H1 (cell line): Measurements from ENCODE around the gene RNASEH2A. TPM values are rescaled to one million over a fixed set of nuclear protein-coding genes. Genes with fewer than 3 reads are reported as not detected.

Source experiments
- CTCF ChIA-PET: fragments of 300-600 bp; sonication (Branson Sonifier 250); formaldehyde crosslinking; loops from one replicate; lab custom pipeline; 2021; ENCODE audit not compliant: partially characterized antibody; lab: Charles Lee
- POLR2A ChIA-PET: fragments of 300-600 bp; sonication (Branson Sonifier 250); formaldehyde crosslinking; loops from one replicate; lab custom pipeline; 2021; ENCODE audit warnings: inconsistent platforms; ENCODE audit not compliant: partially characterized antibody; lab: Charles Lee
- DNase-seq, 2 experiments: peaks; one replicate each; pipeline versions ENCODE4 v3.0.0 to v3.0.0-alpha.2; 2010 to 2022; ENCODE audit warnings: low spot score in 2 of 2, low read depth in 1 of 2, mixed read lengths in 1 of 2
- FAIRE-seq: peaks from 2 replicates; lab custom pipeline; 2011; peaks lifted over from hg19 to GRCh38; lab: Jason Lieb, UNC
- H2AFZ ChIP-seq: 2 replicates; pipeline ENCODE4 v1.8.1; 2012; ENCODE audit warnings: low read length, inconsistent platforms
- H2AK5ac ChIP-seq: 2 replicates; pipeline ENCODE4 v1.6.1; 2013; ENCODE audit warnings: low read depth, low read length
- H2BK120ac ChIP-seq: replicated peaks from 2 replicates; pipeline ENCODE3; 2013; ENCODE audit warnings: low read depth, low read length, inconsistent platforms
- H2BK12ac ChIP-seq: 2 replicates; pipeline ENCODE4 v1.6.1; 2013; ENCODE audit warnings: low read depth, low read length
- H2BK15ac ChIP-seq: 2 replicates; pipeline ENCODE4 v1.6.1; 2013; ENCODE audit warnings: low read length
- H2BK20ac ChIP-seq: 2 replicates; pipeline ENCODE4 v1.6.1; 2013; ENCODE audit warnings: low read length
- H2BK5ac ChIP-seq: 2 replicates; pipeline ENCODE4 v1.6.1; 2013; ENCODE audit warnings: low read depth, low read length
- H3K14ac ChIP-seq: 2 replicates; pipeline ENCODE4 v1.6.1; 2013; ENCODE audit warnings: inconsistent platforms; ENCODE audit not compliant: insufficient read length
- H3K18ac ChIP-seq: 2 replicates; pipeline ENCODE4 v1.6.1; 2013; ENCODE audit warnings: low read length; ENCODE audit errors: extremely low read depth
- H3K23ac ChIP-seq: 2 replicates; pipeline ENCODE4 v1.6.1; 2013; ENCODE audit warnings: inconsistent platforms; ENCODE audit not compliant: insufficient read length
- H3K23me2 ChIP-seq: 2 replicates; pipeline ENCODE4 v1.6.1; 2013; ENCODE audit warnings: low read depth, low read length
- H3K27ac ChIP-seq: 2 replicates; pipeline ENCODE4 v1.6.1; 2011; ENCODE audit warnings: low read depth, low read length, inconsistent platforms
- H3K27me3 ChIP-seq, 4 experiments: replicated peaks in 1 of 4; 1 replicate in 1 of 4; 2 replicates in 3 of 4; pipeline versions ENCODE4 v1.6.1 to v1.8.1; 2011 to 2013; ENCODE audit warnings: low read length in 3 of 4, mild to moderate bottlenecking in 3 of 4, inconsistent platforms in 2 of 4, mixed read lengths in 2 of 4, moderate library complexity in 1 of 4; ENCODE audit not compliant: control insufficient read depth in 3 of 4, insufficient read depth in 3 of 4; ENCODE audit errors: extremely low read depth in 1 of 4
- H3K36me3 ChIP-seq, 4 experiments: 2 replicates each; pipeline versions ENCODE4 v1.6.1 to v1.8.1; 2011 to 2013; ENCODE audit warnings: mild to moderate bottlenecking in 4 of 4, low read length in 3 of 4, moderate library complexity in 2 of 4, control low read depth in 1 of 4, inconsistent platforms in 1 of 4; ENCODE audit not compliant: insufficient read depth in 4 of 4, control insufficient read depth in 2 of 4
- H3K4ac ChIP-seq: replicated peaks from 2 replicates; pipeline ENCODE3; 2013; ENCODE audit warnings: low read length, low read depth, mixed read lengths, inconsistent platforms; ENCODE audit not compliant: insufficient read length
- H3K4me1 ChIP-seq, 4 experiments: replicated peaks in 1 of 4; 1 replicate in 1 of 4; 2 replicates in 3 of 4; pipeline versions ENCODE4 v1.6.1 to v1.8.1; 2011 to 2013; ENCODE audit warnings: low read length in 3 of 4, inconsistent platforms in 2 of 4, mixed read lengths in 1 of 4; ENCODE audit not compliant: insufficient read depth in 4 of 4, control insufficient read depth in 3 of 4
- H3K4me2 ChIP-seq, 2 experiments: 2 replicates each; pipeline versions ENCODE4 v1.6.1 to v1.8.1; 2011 to 2013; ENCODE audit warnings: low read depth in 2 of 2, low read length in 2 of 2, control low read depth in 1 of 2, inconsistent platforms in 1 of 2, mild to moderate bottlenecking in 1 of 2; ENCODE audit not compliant: insufficient read depth in 1 of 2
- H3K4me3 ChIP-seq, 4 experiments: fragments of 200-600, 300-600 bp in 1 of 4; sonication (generic), shearing (Covaris generic), sonication (Bioruptor Twin) in 1 of 4; 2 replicates each; pipeline versions ENCODE4 v1.5.1 to v1.8.1; 2011 to 2016; ENCODE audit warnings: low read length in 4 of 4, low read depth in 3 of 4, control low read depth in 2 of 4, inconsistent platforms in 2 of 4, mild to moderate bottlenecking in 2 of 4, mixed read lengths in 1 of 4, moderate library complexity in 1 of 4; ENCODE audit not compliant: insufficient read depth in 2 of 4; ENCODE audit errors: extremely low read depth in 1 of 4
- H3K56ac ChIP-seq: replicated peaks from 2 replicates; pipeline ENCODE3; 2013; ENCODE audit warnings: low read depth, mild to moderate bottlenecking, mixed read lengths, low read length, inconsistent platforms; ENCODE audit not compliant: insufficient read length
- H3K79me1 ChIP-seq: 2 replicates; pipeline ENCODE4 v1.6.1; 2013; ENCODE audit warnings: low read depth, low read length, control low read depth
- H3K79me2 ChIP-seq, 2 experiments: 2 replicates each; pipeline versions ENCODE4 v1.6.1 to v1.8.1; 2012 to 2013; ENCODE audit warnings: low read length in 2 of 2, mild to moderate bottlenecking in 2 of 2, inconsistent platforms in 1 of 2; ENCODE audit not compliant: insufficient read depth in 2 of 2, control insufficient read depth in 1 of 2
- H3K9ac ChIP-seq, 4 experiments: replicated peaks in 1 of 4; 1 replicate in 1 of 4; 2 replicates in 3 of 4; pipeline versions ENCODE4 v1.6.1 to v1.8.1; 2011 to 2013; ENCODE audit warnings: low read depth in 3 of 4, low read length in 3 of 4, control low read depth in 2 of 4, mild to moderate bottlenecking in 2 of 4, moderate library complexity in 2 of 4, inconsistent platforms in 1 of 4; ENCODE audit errors: extremely low read depth in 1 of 4
- H3K9me3 ChIP-seq, 2 experiments: 2 replicates each; pipeline versions ENCODE4 v1.6.1 to v1.8.1; 2012 to 2013; ENCODE audit warnings: mild to moderate bottlenecking in 2 of 2, moderate library complexity in 2 of 2, control low read depth in 1 of 2, inconsistent platforms in 1 of 2, low read depth in 1 of 2, low read length in 1 of 2, mixed read lengths in 1 of 2; ENCODE audit not compliant: insufficient read depth in 2 of 2
- H4K20me1 ChIP-seq, 2 experiments: replicated peaks in 1 of 2; 2 replicates each; pipeline versions ENCODE3 to v1.8.1; 2011 to 2013; ENCODE audit warnings: inconsistent platforms in 2 of 2, low read length in 2 of 2, mild to moderate bottlenecking in 1 of 2; ENCODE audit not compliant: insufficient read depth in 2 of 2, control insufficient read depth in 1 of 2
- H4K5ac ChIP-seq: 2 replicates; pipeline ENCODE4 v1.6.1; 2013; ENCODE audit warnings: low read length, low read depth, mixed read lengths, inconsistent platforms; ENCODE audit not compliant: insufficient read length
- H4K8ac ChIP-seq: 2 replicates; pipeline ENCODE4 v1.8.0; 2013; ENCODE audit warnings: mild to moderate bottlenecking, moderate library complexity, low read length, inconsistent platforms; ENCODE audit not compliant: insufficient read depth; ENCODE audit errors: extremely low read depth
- H4K91ac ChIP-seq: replicated peaks from 2 replicates; pipeline ENCODE3; 2013; ENCODE audit warnings: low read length, mixed read lengths, inconsistent platforms; ENCODE audit not compliant: insufficient read length
- CHD1 ChIP-seq: IDR thresholded peaks from 2 replicates; pipeline ENCODE4 v1.6.1; 2012; ENCODE audit warnings: low read depth, low read length, improper control_type of control experiment
- CREB1 ChIP-seq: IDR thresholded peaks from 2 replicates; pipeline ENCODE4 v1.6.1; 2012; ENCODE audit warnings: inconsistent platforms
- CTBP2 ChIP-seq: IDR thresholded peaks from 2 replicates; pipeline ENCODE4 v1.7.0; 2011; ENCODE audit warnings: borderline replicate concordance, mild to moderate bottlenecking, moderate library complexity, mixed read lengths, low read length; ENCODE audit not compliant: insufficient read depth, insufficient read length
- HDAC2 ChIP-seq, 2 experiments: fragments of 300-600 bp in 1 of 2; sonication (generic) in 1 of 2; IDR thresholded peaks; 2 replicates each; pipeline ENCODE4 v1.6.1; 2011 to 2012; ENCODE audit warnings: low read depth in 2 of 2, low read length in 2 of 2, mild to moderate bottlenecking in 2 of 2, moderate library complexity in 2 of 2, borderline replicate concordance in 1 of 2, inconsistent platforms in 1 of 2
- POLR2AphosphoS5 ChIP-seq: IDR thresholded peaks from 2 replicates; pipeline ENCODE4 v1.6.1; 2011; ENCODE audit warnings: low read depth, low read length
- RXRA ChIP-seq: IDR thresholded peaks from 2 replicates; pipeline ENCODE4 v1.6.1; 2011; ENCODE audit warnings: low read depth, mild to moderate bottlenecking, low read length, moderate library complexity; ENCODE audit not compliant: insufficient read depth
- SP1 ChIP-seq: IDR thresholded peaks from 2 replicates; pipeline ENCODE4 v1.6.1; 2011; ENCODE audit warnings: low read depth, low read length
- YY1 ChIP-seq: IDR thresholded peaks from 2 replicates; pipeline ENCODE4 v1.6.1; 2011; ENCODE audit warnings: low read depth, mild to moderate bottlenecking, low read length
- ZNF274 ChIP-seq: IDR thresholded peaks from 2 replicates; pipeline ENCODE4 v1.7.0; 2012; ENCODE audit warnings: low read length, borderline replicate concordance; ENCODE audit errors: extremely low read depth
- WGBS, 2 experiments: shearing (Covaris generic) in 1 of 2; methylation state at CpG; one replicate each; pipeline versions ENCODE4 v1.1.6 to v1.1.7; 2013 to 2015; ENCODE audit warnings: low lambda C conversion rate in 2 of 2, mixed read lengths in 2 of 2, inconsistent platforms in 1 of 2, low coverage in 1 of 2, missing lambda C conversion rate in 1 of 2; ENCODE audit not compliant: insufficient replicate concordance in 2 of 2, insufficient coverage in 1 of 2, insufficient read length in 1 of 2; ENCODE audit errors: extremely low coverage in 1 of 2, missing lambda C conversion rate in 1 of 2; 5-methylcytosine and 5-hydroxymethylcytosine counted together
- polyA plus RNA-seq, 7 experiments: library from polyadenylated mRNA; depleted of rRNA in 3 of 7; stranded (reverse) in 5 of 7; unstranded in 2 of 7; fragments of >200 nt in 5 of 7; fragments of 200-250 nt in 2 of 7; gene quantifications; 1 replicate in 5 of 7; 2 replicates in 1 of 7; 4 replicates in 1 of 7; pipeline versions ENCODE4 v1.2.1 to v1.2.3, GENCODE V29; 2011 to 2013; ENCODE audit warnings: missing spikeins in 2 of 7, mixed read lengths in 2 of 7
- total RNA-seq: library from RNA; stranded (reverse); fragmentation: NEBNext Ultra II Directional; extraction: Animal tissue kit (Norgen Biotek cat#: 25700); gene quantifications from 2 replicates; pipeline ENCODE4 v1.2.1, GENCODE V29; 2021

The RNASEH2A gene
- total and polyA plus RNA-seq, 2 of the 8 experiments (the other 6 are each of a cell fraction or from before 2014, with no cell fraction given), result 67.5 to 120 TPM

GRCh38 chr19:12836529-12836863 is 30.1 kb downstream of the RNASEH2A start:
- ChIA-PET CTCF (interaction anchor here (1.2 to 1.5 kb wide), 4 partner anchors 8 to 50 kb away, joined by 3 to 18 read pairs (median 8); partner anchors contain the start of gene KLF1), POLR2A (interaction anchor here (1.0 to 1.4 kb wide), 3 partner anchors 9 to 101 kb away, joined by 4 read pairs; no protein-coding TSS in a partner anchor)
- no peak overlapping the region for H3K23ac ChIP-seq
- H3K79me2 ChIP-seq, result no peaks in the 10 kb centered on the region
- DNase-seq (no peak), FAIRE-seq (no peak)
- no peak overlapping the region for H2BK20ac ChIP-seq
- H3K4ac ChIP-seq, result no peak overlapping the region
- H3K27me3 ChIP-seq, result peaks cover 0 to 13% (median 9%) of the 10 kb centered on the region in 4 experiments; a peak in 5 of 7 replicates
- H4K20me1 ChIP-seq, result peaks cover 0 to 20% of the 10 kb centered on the region in 2 experiments
- WGBS, 2 experiments, result 21% methylated on average over 6 of the region's 6 CpGs; no CpG with 5 or more reads in 1 of the 2 experiments
- peak overlapping the region in 1 of 4 experiments; percentile 81; a peak in 1 of 8 replicates for H3K4me3 ChIP-seq
- H3K79me1 ChIP-seq, result no peaks in the 10 kb centered on the region; the same call in 1 of the 2 replicates
- no peak overlapping the region for H2AFZ ChIP-seq
- no peak overlapping the region for H4K5ac ChIP-seq
- H2AK5ac ChIP-seq, result no peak overlapping the region
- peaks cover 8 to 44% (median 21%) of the 10 kb centered on the region in 4 experiments for H3K4me1 ChIP-seq
- H3K56ac ChIP-seq, result no peak overlapping the region
- peaks cover 25% of the 10 kb centered on the region for H3K23me2 ChIP-seq
- no peak overlapping the region for H3K18ac ChIP-seq
- H2BK120ac ChIP-seq, result no peak overlapping the region
- no peak overlapping the region for H4K8ac ChIP-seq
- H2BK15ac ChIP-seq, result no peak overlapping the region; the same call in 1 of the 2 replicates
- H4K91ac ChIP-seq, result no peak overlapping the region
- H3K14ac ChIP-seq, result no peak overlapping the region
- no peaks in the 10 kb centered on the region for H3K36me3 ChIP-seq
- H2BK5ac ChIP-seq, result 0 out of 2 replicates have a peak overlapping the region, but pooled peaks have one; percentile 20
- H3K4me2 ChIP-seq, result peak overlapping the region; percentile 81 to 88
- H3K9me3 ChIP-seq, result no peaks in the 10 kb centered on the region
- H3K9ac ChIP-seq, result no peak overlapping the region
- H2BK12ac ChIP-seq, result no peak overlapping the region; the same call in 1 of the 2 replicates
- TF ChIP-seq CTBP2, result no peak
- no peak for TF ChIP-seq RXRA
- TF ChIP-seq HDAC2 (IDR thresholded peaks at IDR 0.05; ENCODE audit: borderline replicate concordance in 1 of 2, low read depth in 2 of 2, low read length in 2 of 2), result no peak
- TF ChIP-seq ZNF274, result no peak
- no peak for TF ChIP-seq CREB1
- TF ChIP-seq YY1, result no peak
- TF ChIP-seq SP1, result no peak
- TF ChIP-seq CHD1, result no peak
- no peak for TF ChIP-seq POLR2AphosphoS5
- H3K27ac ChIP-seq, result peak overlapping the region; percentile 6; the same call in 1 of the 2 replicates
